Tibial nerve (tissue), 4 donors: Measurements from ENCODE around the gene ENOSF1. TPM values are rescaled to one million over a fixed set of nuclear protein-coding genes. Genes with fewer than 3 reads are reported as not detected.
"Not testable (repeated sequence)": the region's sequence is repeated elsewhere in the genome, so short reads cannot be mapped to it uniquely, and the experiment has no call there.

Experiments used
- DNase-seq, 2 donors: peaks; one replicate each; pipeline ENCODE4 v3.0.0-alpha.2; 2019; ENCODE audit warnings: low spot score in 2 of 2
- H3K27ac ChIP-seq, 4 donors: fragments of 200-600 bp; sonication (generic) in 3 of 4; one replicate each; pipeline ENCODE4 v1.5.1; 2017 to 2019; ENCODE audit warnings: mild to moderate bottlenecking in 1 of 4
- H3K27me3 ChIP-seq, 2 donors: fragments of 200-600 bp; sonication (generic) in 1 of 2; one replicate each; pipeline versions ENCODE4 v1.5.1 to v1.6.0; 2017 to 2019
- H3K36me3 ChIP-seq, 3 donors: fragments of 200-600 bp; sonication (generic); one replicate each; pipeline ENCODE4 v1.5.1; 2018 to 2019
- H3K4me1 ChIP-seq, 4 donors: fragments of 200-600 bp; sonication (generic) in 3 of 4; one replicate each; pipeline ENCODE4 v1.5.1; 2017 to 2019
- H3K4me3 ChIP-seq, 4 donors: fragments of 200-600 bp; sonication (generic) in 3 of 4; one replicate each; pipeline ENCODE4 v1.5.1; 2017 to 2019; ENCODE audit warnings: mild to moderate bottlenecking in 1 of 4, moderate library complexity in 1 of 4
- H3K9me3 ChIP-seq, 4 donors: fragments of 200-600 bp; sonication (generic) in 3 of 4; one replicate each; pipeline ENCODE4 v1.5.1; 2017 to 2019
- CTCF ChIP-seq, 5 experiments: fragments of 200-600 bp in 3 of 5; fragments of 450-650 bp in 2 of 5; sonication (generic) in 3 of 5; IDR thresholded peaks; one replicate each; pipeline ENCODE4 v1.5.1; 2016 to 2019; ENCODE audit warnings: antibody characterized with exemption in 5 of 5, mild to moderate bottlenecking in 3 of 5, moderate library complexity in 2 of 5
- EP300 ChIP-seq, 2 donors: sonication (generic); formaldehyde crosslinking; IDR thresholded peaks; one replicate each; pipeline ENCODE4 v1.6.1; 2017; ENCODE audit warnings: antibody characterized with exemption in 2 of 2, mild to moderate bottlenecking in 1 of 2
- POLR2A ChIP-seq, 2 donors: fragments of 450-650 bp; IDR thresholded peaks; one replicate each; pipeline ENCODE4 v1.6.1; 2017; ENCODE audit warnings: antibody characterized with exemption in 2 of 2, mild to moderate bottlenecking in 2 of 2, moderate library complexity in 2 of 2
- WGBS, 2 donors: methylation state at CpG; one replicate each; pipeline ENCODE4 v1.1.5; 2018; 5-methylcytosine and 5-hydroxymethylcytosine counted together
- total RNA-seq, 4 donors: library from RNA; depleted of rRNA; stranded (reverse); fragments of >200 nt; gene quantifications; one replicate each; pipeline ENCODE4 v1.1.0, GENCODE V29; 2016

The ENOSF1 gene, protein sequence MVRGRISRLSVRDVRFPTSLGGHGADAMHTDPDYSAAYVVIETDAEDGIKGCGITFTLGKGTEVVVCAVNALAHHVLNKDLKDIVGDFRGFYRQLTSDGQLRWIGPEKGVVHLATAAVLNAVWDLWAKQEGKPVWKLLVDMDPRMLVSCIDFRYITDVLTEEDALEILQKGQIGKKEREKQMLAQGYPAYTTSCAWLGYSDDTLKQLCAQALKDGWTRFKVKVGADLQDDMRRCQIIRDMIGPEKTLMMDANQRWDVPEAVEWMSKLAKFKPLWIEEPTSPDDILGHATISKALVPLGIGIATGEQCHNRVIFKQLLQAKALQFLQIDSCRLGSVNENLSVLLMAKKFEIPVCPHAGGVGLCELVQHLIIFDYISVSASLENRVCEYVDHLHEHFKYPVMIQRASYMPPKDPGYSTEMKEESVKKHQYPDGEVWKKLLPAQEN
- total RNA-seq, result 10 to 100 TPM; 37.0 to 86.9 (median 47.3) TPM

DNA sequence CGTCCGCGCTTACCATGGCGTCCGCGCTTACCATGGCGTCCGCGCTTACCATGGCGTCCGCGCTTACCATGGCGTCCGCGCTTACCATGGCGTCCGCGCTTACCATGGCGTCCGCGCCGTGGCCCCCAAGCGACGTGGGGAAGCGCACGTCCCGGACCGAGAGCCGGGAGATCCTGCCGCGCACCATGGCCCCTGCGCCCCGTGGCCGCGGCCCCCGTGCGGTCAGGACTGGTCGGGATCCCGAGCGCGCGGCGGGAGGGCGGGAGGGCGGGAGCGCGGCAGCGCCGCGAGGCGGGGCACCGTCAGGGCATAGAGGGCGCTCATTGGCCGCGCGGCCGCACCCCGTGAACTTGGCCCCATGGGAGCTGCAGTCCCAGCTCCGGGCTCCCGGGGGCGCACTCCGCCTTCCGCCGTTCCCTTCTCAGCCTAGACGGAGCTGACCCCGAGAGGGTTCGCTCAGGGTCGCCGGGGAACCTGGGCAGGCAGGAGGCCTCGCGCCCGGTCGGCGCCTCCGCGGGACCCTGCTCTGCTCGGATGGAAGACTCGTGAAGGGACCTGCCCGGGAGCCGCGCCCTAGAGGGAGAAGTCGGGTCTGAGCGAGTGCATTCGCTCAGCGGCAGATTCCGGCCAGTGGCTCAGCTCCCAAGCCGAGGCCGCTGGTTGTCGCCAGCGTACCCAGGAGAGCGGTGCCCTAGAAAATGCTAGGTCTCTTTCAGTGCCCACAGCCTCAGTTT is at the start of gene ENOSF1:
Gene ENOSF1, minus strand, starts transcription at position 230 of the 734 bp plus-strand sequence. Its CDS starts 43 bp downstream, at position 187.
- Histone ChIP-seq H3K9me3 (peaks cover 0 to 11% (median 0%) of the 10 kb centered on the region in 4 donors), H3K27ac (peak within 1 kb of the TSS; percentile 60 to 89 (median 79)), H3K4me3 (peak within 1 kb of the TSS; percentile 45 to 87 (median 61)), H3K4me1 (peaks cover 0 to 19% (median 6%) of the 10 kb centered on the region in 4 donors), H3K27me3 (no peaks in the 10 kb centered on the region), H3K36me3 (peaks cover 0 to 11% (median 0%) of the 10 kb centered on the region in 3 donors)
- WGBS, 2 donors, result 23% methylated on average over 29 to 43 of the region's 91 CpGs
- peak; percentile 52 to 69 for DNase-seq
- TF ChIP-seq CTCF (IDR thresholded peaks at IDR 0.05), result peak; percentile 63 to 87 (median 84)
- no peak for TF ChIP-seq EP300 (IDR thresholded peaks at IDR 0.05)

- H3K36me3 ChIP-seq, H3K27me3 ChIP-seq, H3K4me3 ChIP-seq, DNase-seq, H3K4me1 ChIP-seq, H3K27ac ChIP-seq, H3K9me3 ChIP-seq: not testable (repeated sequence)
- WGBS, 2 donors, result 98 to 99% methylated on average over 4 of the region's 4 CpGs
Observed at GRCh38 chr18:759864-760263, 47.4 kb upstream of the ENOSF1 start.

- Histone ChIP-seq H3K4me3 (no peak overlapping the region), H3K27ac (no peak overlapping the region), H3K36me3 (peaks cover 0 to 8% (median 0%) of the 10 kb centered on the region in 3 donors), H3K4me1 (no peaks in the 10 kb centered on the region), H3K9me3 (peaks cover 0 to 4% (median 0%) of the 10 kb centered on the region in 4 donors), H3K27me3 (no peaks in the 10 kb centered on the region)
- TF ChIP-seq CTCF (IDR thresholded peaks at IDR 0.05) (no peak), EP300 (IDR thresholded peaks at IDR 0.05) (no peak), POLR2A (IDR thresholded peaks at IDR 0.05) (no peak)
- DNase-seq, result no peak
- 75 to 77% methylated on average over 2 of the region's 2 CpGs for WGBS, 2 donors
Observed at GRCh38 chr18:755506-755905, 43.1 kb upstream of the ENOSF1 start.

- TF ChIP-seq POLR2A (IDR thresholded peaks at IDR 0.05) (no peak), CTCF (IDR thresholded peaks at IDR 0.05) (no peak), EP300 (IDR thresholded peaks at IDR 0.05) (no peak)
- no peaks in the 10 kb centered on the region for H3K4me1 ChIP-seq
- no peak for DNase-seq
- H3K9me3 ChIP-seq, result no peaks in the 10 kb centered on the region
- 87 to 95% methylated on average over 1 of the region's 1 CpG for WGBS, 2 donors
- no peak overlapping the region for H3K4me3 ChIP-seq
- no peak overlapping the region for H3K27ac ChIP-seq
- no peaks in the 10 kb centered on the region for H3K27me3 ChIP-seq
- peaks cover 0 to 14% (median 0%) of the 10 kb centered on the region in 3 donors for H3K36me3 ChIP-seq
Observed at GRCh38 chr18:754656-755055, 42.2 kb upstream of the ENOSF1 start.

- 89 to 96% methylated on average over 1 of the region's 1 CpG for WGBS, 2 donors
- H3K4me1 ChIP-seq, result no peaks in the 10 kb centered on the region
- H3K36me3 ChIP-seq, result peaks cover 0 to 44% (median 0%) of the 10 kb centered on the region in 3 donors
Observed at GRCh38 chr18:750456-750855, 38.0 kb upstream of the ENOSF1 start.

More at GRCh38 chr18:750456-750855, 38.0 kb upstream of the ENOSF1 start:
- no peak for TF ChIP-seq POLR2A (IDR thresholded peaks at IDR 0.05)
- TF ChIP-seq EP300 (IDR thresholded peaks at IDR 0.05), result no peak
- no peak for TF ChIP-seq CTCF (IDR thresholded peaks at IDR 0.05)
- Histone ChIP-seq H3K27me3 (no peaks in the 10 kb centered on the region), H3K4me3 (no peak overlapping the region), H3K9me3 (no peaks in the 10 kb centered on the region), H3K27ac (no peak overlapping the region)
- DNase-seq, result no peak
